ENCODE measurements around the gene APOA1.

- TF ChIP-seq GATA2 (IDR thresholded peaks at IDR 0.05; ENCODE audit: low read depth, low read length): no peak
- TF ChIP-seq GATA3 (IDR thresholded peaks at IDR 0.05; ENCODE audit: low read depth, low read length): no peak
These were observed 42.6 kb downstream of the APOA1 start for GRCh38 chr11:116794851-116795250.
